Measurements from ENCODE around the gene CNOT6L. TPM values are rescaled to one million over a fixed set of nuclear protein-coding genes. Genes with fewer than 3 reads are reported as not detected.
"Not testable (repeated sequence)": the region's sequence is repeated elsewhere in the genome, so short reads cannot be mapped to it uniquely, and the experiment has no call there.

CNOT6L gene
- total and polyA plus RNA-seq, 5 donors, result 3.6 to 27.1 (median 22.4) TPM

- Histone ChIP-seq H3K4me3 (ENCODE audit: low read length) (no peak overlapping the region), H3K27me3 (ENCODE audit: control insufficient read depth, insufficient read depth) (no peaks in the 10 kb centered on the region), H3K27ac (ENCODE audit: low read length) (no peak overlapping the region), H3K4me1 (ENCODE audit: control insufficient read depth, insufficient read depth, low read length) (no peaks in the 10 kb centered on the region), H3K9me3 (ENCODE audit: control insufficient read depth, low read length) (no peaks in the 10 kb centered on the region)
- ATAC-seq (no peak), DNase-seq (no peak)
- 91% methylated on average over 2 of the region's 2 CpGs for WGBS
- intact Hi-C loops (cut with DNase I), result no loop called here
Observed at GRCh38 chr4:77745792-77746191, 73.4 kb downstream of the CNOT6L start.

GRCh38 chr4:77742054-77742453 is 77.1 kb downstream of the CNOT6L start:
- Histone ChIP-seq H3K9me3 (ENCODE audit: control insufficient read depth, low read length) (no peaks in the 10 kb centered on the region), H3K27ac (ENCODE audit: low read length) (no peak overlapping the region), H3K4me3 (ENCODE audit: low read length) (no peak overlapping the region), H3K27me3 (ENCODE audit: control insufficient read depth, insufficient read depth) (no peaks in the 10 kb centered on the region), H3K4me1 (ENCODE audit: control insufficient read depth, insufficient read depth, low read length) (no peaks in the 10 kb centered on the region)
- WGBS, result 74% methylated on average over 2 of the region's 2 CpGs
- DNase-seq (no peak), ATAC-seq (no peak)
- intact Hi-C loops (cut with DNase I), result no loop called here

- no peaks in the 10 kb centered on the region for H3K9me3 ChIP-seq (ENCODE audit: control insufficient read depth, low read length)
- no peaks in the 10 kb centered on the region for H3K4me1 ChIP-seq (ENCODE audit: control insufficient read depth, insufficient read depth, low read length)
- no peak overlapping the region for H3K4me3 ChIP-seq (ENCODE audit: low read length)
- DNase-seq (no peak), ATAC-seq (no peak)
- H3K27ac ChIP-seq (ENCODE audit: low read length), result no peak overlapping the region
- intact Hi-C loops (cut with DNase I), result no loop called here
- WGBS, result 96% methylated on average over 4 of the region's 4 CpGs
- no peaks in the 10 kb centered on the region for H3K27me3 ChIP-seq (ENCODE audit: control insufficient read depth, insufficient read depth)
Observed at GRCh38 chr4:77740480-77740879, 78.7 kb downstream of the CNOT6L start.

- 88% methylated on average over 4 of the region's 4 CpGs for WGBS
- H3K27ac ChIP-seq (ENCODE audit: low read length), result no peak overlapping the region
- no peak for ATAC-seq
Observed at GRCh38 chr4:77734928-77735327, 84.2 kb downstream of the CNOT6L start.

GRCh38 chr4:77731656-77732055 is 87.5 kb downstream of the CNOT6L start:
- H3K4me3 ChIP-seq (ENCODE audit: low read length), result no peak overlapping the region
- WGBS, result 83% methylated on average over 1 of the region's 1 CpG
- no peaks in the 10 kb centered on the region for H3K9me3 ChIP-seq (ENCODE audit: control insufficient read depth, low read length)
- ATAC-seq (no peak), DNase-seq (no peak)
- intact Hi-C loops (cut with DNase I), result loop anchor here in 1 of 4 donors (10.0 kb wide), 1 partner anchor 73 kb away; no protein-coding TSS in a partner anchor
- H3K27ac ChIP-seq (ENCODE audit: low read length), result no peak overlapping the region
- no peaks in the 10 kb centered on the region for H3K27me3 ChIP-seq (ENCODE audit: control insufficient read depth, insufficient read depth)
- no peaks in the 10 kb centered on the region for H3K4me1 ChIP-seq (ENCODE audit: control insufficient read depth, insufficient read depth, low read length)

More at GRCh38 chr4:77734928-77735327, 84.2 kb downstream of the CNOT6L start:
- no peaks in the 10 kb centered on the region for H3K9me3 ChIP-seq (ENCODE audit: control insufficient read depth, low read length)
- DNase-seq, result no peak
- intact Hi-C loops (cut with DNase I), result loop anchor here in 1 of 4 donors (10.0 kb wide), 1 partner anchor 70 kb away; no protein-coding TSS in a partner anchor
- no peaks in the 10 kb centered on the region for H3K27me3 ChIP-seq (ENCODE audit: control insufficient read depth, insufficient read depth)
- no peaks in the 10 kb centered on the region for H3K4me1 ChIP-seq (ENCODE audit: control insufficient read depth, insufficient read depth, low read length)
- H3K4me3 ChIP-seq (ENCODE audit: low read length), result no peak overlapping the region

- DNase-seq, result no peak
- ATAC-seq, result no peak
- Histone ChIP-seq H3K4me3 (ENCODE audit: low read length) (no peak overlapping the region), H3K27ac (ENCODE audit: low read length) (no peak overlapping the region), H3K9me3 (ENCODE audit: control insufficient read depth, low read length) (no peaks in the 10 kb centered on the region), H3K4me1 (ENCODE audit: control insufficient read depth, insufficient read depth, low read length) (no peaks in the 10 kb centered on the region), H3K27me3 (ENCODE audit: control insufficient read depth, insufficient read depth) (no peaks in the 10 kb centered on the region)
- intact Hi-C loops (cut with DNase I), result no loop called here
- WGBS, result 95% methylated on average over 1 of the region's 1 CpG
Observed at GRCh38 chr4:77728420-77728819, 90.7 kb downstream of the CNOT6L start.

GRCh38 chr4:77721073-77721472 is 98.1 kb downstream of the CNOT6L start:
- no peak overlapping the region for H3K4me3 ChIP-seq (ENCODE audit: low read length)
- H3K27ac ChIP-seq (ENCODE audit: low read length), result no peak overlapping the region
- no peaks in the 10 kb centered on the region for H3K4me1 ChIP-seq (ENCODE audit: control insufficient read depth, insufficient read depth, low read length)
- intact Hi-C loops (cut with DNase I), result no loop called here
- no peak for DNase-seq
- no peaks in the 10 kb centered on the region for H3K9me3 ChIP-seq (ENCODE audit: control insufficient read depth, low read length)
- ATAC-seq, result no peak
- no peaks in the 10 kb centered on the region for H3K27me3 ChIP-seq (ENCODE audit: control insufficient read depth, insufficient read depth)

- H3K27ac ChIP-seq (ENCODE audit: low read length); intact Hi-C loops (cut with DNase I); H3K4me3 ChIP-seq (ENCODE audit: low read length); DNase-seq; H3K4me1 ChIP-seq (ENCODE audit: control insufficient read depth, insufficient read depth, low read length); ATAC-seq; H3K27me3 ChIP-seq (ENCODE audit: control insufficient read depth, insufficient read depth); H3K9me3 ChIP-seq (ENCODE audit: control insufficient read depth, low read length): not testable (repeated sequence)
- WGBS, result 62% methylated on average over 2 of the region's 3 CpGs
Observed at GRCh38 chr4:77718500-77718899, 100.7 kb downstream of the CNOT6L start.

- 95% methylated on average over 3 of the region's 3 CpGs for WGBS
- no peak for DNase-seq
- Histone ChIP-seq H3K9me3 (ENCODE audit: control insufficient read depth, low read length) (no peaks in the 10 kb centered on the region), H3K4me3 (ENCODE audit: low read length) (no peak overlapping the region), H3K4me1 (ENCODE audit: control insufficient read depth, insufficient read depth, low read length) (no peaks in the 10 kb centered on the region), H3K27ac (ENCODE audit: low read length) (no peak overlapping the region), H3K27me3 (ENCODE audit: control insufficient read depth, insufficient read depth) (no peaks in the 10 kb centered on the region)
- no peak for ATAC-seq
- intact Hi-C loops (cut with DNase I), result no loop called here
Observed at GRCh38 chr4:77715414-77716290, 103.5 kb downstream of the CNOT6L start.

GRCh38 chr4:77714514-77714913 is 104.7 kb downstream of the CNOT6L start:
- Histone ChIP-seq H3K27ac (ENCODE audit: low read length) (no peak overlapping the region), H3K27me3 (ENCODE audit: control insufficient read depth, insufficient read depth) (no peaks in the 10 kb centered on the region), H3K9me3 (ENCODE audit: control insufficient read depth, low read length) (no peaks in the 10 kb centered on the region), H3K4me3 (ENCODE audit: low read length) (no peak overlapping the region), H3K4me1 (ENCODE audit: control insufficient read depth, insufficient read depth, low read length) (no peaks in the 10 kb centered on the region)
- DNase-seq (no peak), ATAC-seq (no peak)
- WGBS, result 73% methylated on average over 2 of the region's 2 CpGs
- intact Hi-C loops (cut with DNase I), result no loop called here

- WGBS, result 88% methylated on average over 1 of the region's 1 CpG
Observed at GRCh38 chr4:77713884-77714283, 105.3 kb downstream of the CNOT6L start.

More at GRCh38 chr4:77713884-77714283, 105.3 kb downstream of the CNOT6L start:
- no peaks in the 10 kb centered on the region for H3K27me3 ChIP-seq (ENCODE audit: control insufficient read depth, insufficient read depth)
- DNase-seq (no peak), ATAC-seq (no peak)
- intact Hi-C loops (cut with DNase I), result no loop called here
- no peaks in the 10 kb centered on the region for H3K9me3 ChIP-seq (ENCODE audit: control insufficient read depth, low read length)
- H3K27ac ChIP-seq (ENCODE audit: low read length), result no peak overlapping the region
- no peaks in the 10 kb centered on the region for H3K4me1 ChIP-seq (ENCODE audit: control insufficient read depth, insufficient read depth, low read length)
- H3K4me3 ChIP-seq (ENCODE audit: low read length), result no peak overlapping the region

Data from right cardiac atrium (tissue), 5 donors.